Measurements from ENCODE around the gene PROSER2.

DNA sequence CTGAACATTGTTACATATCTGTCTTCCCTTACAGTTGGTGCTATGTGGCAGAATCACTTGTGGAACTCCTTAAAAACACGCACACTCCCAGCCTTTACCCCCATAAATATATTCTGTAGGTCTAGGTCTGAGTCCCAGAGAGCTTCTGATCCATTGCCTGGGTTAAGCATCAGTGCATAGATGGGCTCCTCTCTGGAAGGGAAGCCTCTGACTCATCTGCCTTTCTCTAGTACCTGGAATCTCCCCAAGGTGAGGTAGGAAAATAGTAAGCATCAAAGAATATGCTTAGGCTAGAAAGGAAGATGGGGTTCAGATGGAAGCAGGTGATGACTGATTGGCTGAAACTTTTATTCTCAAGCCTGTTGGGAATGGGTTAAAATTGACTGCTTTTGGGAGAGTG lies 26.1 kb downstream of the PROSER2 start:
- TF ChIP-seq, protein P1, sequence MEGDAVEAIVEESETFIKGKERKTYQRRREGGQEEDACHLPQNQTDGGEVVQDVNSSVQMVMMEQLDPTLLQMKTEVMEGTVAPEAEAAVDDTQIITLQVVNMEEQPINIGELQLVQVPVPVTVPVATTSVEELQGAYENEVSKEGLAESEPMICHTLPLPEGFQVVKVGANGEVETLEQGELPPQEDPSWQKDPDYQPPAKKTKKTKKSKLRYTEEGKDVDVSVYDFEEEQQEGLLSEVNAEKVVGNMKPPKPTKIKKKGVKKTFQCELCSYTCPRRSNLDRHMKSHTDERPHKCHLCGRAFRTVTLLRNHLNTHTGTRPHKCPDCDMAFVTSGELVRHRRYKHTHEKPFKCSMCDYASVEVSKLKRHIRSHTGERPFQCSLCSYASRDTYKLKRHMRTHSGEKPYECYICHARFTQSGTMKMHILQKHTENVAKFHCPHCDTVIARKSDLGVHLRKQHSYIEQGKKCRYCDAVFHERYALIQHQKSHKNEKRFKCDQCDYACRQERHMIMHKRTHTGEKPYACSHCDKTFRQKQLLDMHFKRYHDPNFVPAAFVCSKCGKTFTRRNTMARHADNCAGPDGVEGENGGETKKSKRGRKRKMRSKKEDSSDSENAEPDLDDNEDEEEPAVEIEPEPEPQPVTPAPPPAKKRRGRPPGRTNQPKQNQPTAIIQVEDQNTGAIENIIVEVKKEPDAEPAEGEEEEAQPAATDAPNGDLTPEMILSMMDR (IDR thresholded peaks at IDR 0.05): no peak
- TF ChIP-seq POLR2AphosphoS5 (IDR thresholded peaks at IDR 0.05) (no peak), POLR2A (IDR thresholded peaks at IDR 0.05) (no peak), EP300 (IDR thresholded peaks at IDR 0.05) (no peak)
